Neuronal stem cell (in vitro differentiated cells): ENCODE data around the gene SELENOF.

Experiments used
- DNase-seq: peaks from one replicate; pipeline ENCODE4 v3.0.0-alpha.2; 2013; ENCODE audit warnings: low spot score
- H2AFZ ChIP-seq: one replicate; pipeline ENCODE4 v1.6.1; 2013; ENCODE audit warnings: mild to moderate bottlenecking, low read length, inconsistent platforms
- H2AK5ac ChIP-seq: 2 replicates; pipeline ENCODE4 v1.6.1; 2013; ENCODE audit warnings: low read depth, mild to moderate bottlenecking, inconsistent platforms, low read length, moderate library complexity, mixed read lengths
- H2BK120ac ChIP-seq: 2 replicates; pipeline ENCODE4 v1.6.1; 2013; ENCODE audit warnings: low read depth, mild to moderate bottlenecking, inconsistent platforms, low read length, moderate library complexity, mixed read lengths
- H2BK12ac ChIP-seq: one replicate; pipeline ENCODE4 v1.6.1; 2013; ENCODE audit warnings: low read length, inconsistent platforms
- H2BK15ac ChIP-seq: 2 replicates; pipeline ENCODE4 v1.6.1; 2013; ENCODE audit warnings: mild to moderate bottlenecking, low read length, inconsistent platforms, mixed read lengths
- H2BK5ac ChIP-seq: one replicate; pipeline ENCODE4 v1.6.1; 2013; ENCODE audit warnings: inconsistent platforms, mild to moderate bottlenecking, low read length, moderate library complexity
- H3K14ac ChIP-seq: one replicate; pipeline ENCODE4 v1.6.1; 2013; ENCODE audit warnings: low read length, inconsistent platforms
- H3K18ac ChIP-seq: 2 replicates; pipeline ENCODE4 v1.6.1; 2013; ENCODE audit warnings: low read length, inconsistent platforms
- H3K23ac ChIP-seq: 2 replicates; pipeline ENCODE4 v1.6.1; 2013; ENCODE audit warnings: low read depth, mild to moderate bottlenecking, mixed read lengths, low read length, inconsistent platforms; ENCODE audit not compliant: poor library complexity
- H3K27ac ChIP-seq: replicated peaks from 3 replicates; pipeline ENCODE4 v1.5.1; 2013; ENCODE audit warnings: low read length, inconsistent platforms
- H3K27me3 ChIP-seq, 3 experiments: 2 replicates each; pipeline ENCODE4 v1.6.1; 2013; ENCODE audit warnings: low read length in 3 of 3, mild to moderate bottlenecking in 2 of 3, inconsistent platforms in 1 of 3, low read depth in 1 of 3, mixed read lengths in 1 of 3, moderate library complexity in 1 of 3; ENCODE audit not compliant: control insufficient read depth in 3 of 3, insufficient read depth in 3 of 3
- H3K36me3 ChIP-seq, 2 donors: replicated peaks in 1 of 2; 2 replicates each; pipeline ENCODE4 v1.6.1; 2013; ENCODE audit warnings: low read length in 2 of 2; ENCODE audit not compliant: control insufficient read depth in 2 of 2, insufficient read depth in 2 of 2
- H3K4ac ChIP-seq: 2 replicates; pipeline ENCODE4 v1.6.1; 2013; ENCODE audit warnings: inconsistent platforms, mild to moderate bottlenecking, low read length, moderate library complexity
- H3K4me1 ChIP-seq, 2 donors: 1 replicate in 1 of 2; 2 replicates in 1 of 2; pipeline ENCODE4 v1.6.1; 2013; ENCODE audit warnings: low read length in 2 of 2, low read depth in 1 of 2; ENCODE audit not compliant: control insufficient read depth in 2 of 2, insufficient read depth in 1 of 2
- H3K4me2 ChIP-seq: one replicate; pipeline ENCODE4 v1.6.1; 2013; ENCODE audit warnings: mild to moderate bottlenecking, low read length, inconsistent platforms; ENCODE audit not compliant: insufficient read depth, poor library complexity, severe bottlenecking
- H3K4me3 ChIP-seq, 2 donors: 2 replicates each; pipeline ENCODE4 v1.5.1; 2013; ENCODE audit warnings: low read length in 2 of 2, mild to moderate bottlenecking in 2 of 2, inconsistent platforms in 1 of 2, moderate library complexity in 1 of 2
- H3K79me1 ChIP-seq: one replicate; pipeline ENCODE4 v1.6.1; 2013; ENCODE audit warnings: low read depth, mild to moderate bottlenecking, inconsistent platforms, low read length, moderate library complexity
- H3K9ac ChIP-seq: one replicate; pipeline ENCODE4 v1.6.1; 2013; ENCODE audit warnings: mild to moderate bottlenecking, low read depth, low read length, inconsistent platforms; ENCODE audit not compliant: poor library complexity
- H3K9me3 ChIP-seq, 2 donors: replicated peaks in 1 of 2; 2 replicates each; pipeline versions ENCODE3 to v1.6.1; 2013; ENCODE audit warnings: low read length in 2 of 2, mild to moderate bottlenecking in 2 of 2, inconsistent platforms in 1 of 2, low read depth in 1 of 2, mixed read lengths in 1 of 2, moderate library complexity in 1 of 2; ENCODE audit not compliant: control insufficient read depth in 2 of 2, insufficient read depth in 1 of 2
- H4K8ac ChIP-seq: one replicate; pipeline ENCODE4 v1.6.1; 2013; ENCODE audit warnings: low read depth, mild to moderate bottlenecking, inconsistent platforms, low read length, moderate library complexity
- H4K91ac ChIP-seq: one replicate; pipeline ENCODE4 v1.6.1; 2013; ENCODE audit warnings: low read length, low read depth, mild to moderate bottlenecking, inconsistent platforms; ENCODE audit not compliant: poor library complexity
- WGBS, 2 donors: extraction: QIAGEN DNeasy Blood & Tissue Kit; methylation state at CpG; one replicate each; pipeline ENCODE4 v1.1.7; 2013; ENCODE audit warnings: missing lambda C conversion rate in 2 of 2, mixed read lengths in 1 of 2; ENCODE audit not compliant: insufficient read length in 2 of 2, insufficient replicate concordance in 1 of 2; ENCODE audit errors: extremely low coverage in 2 of 2; 5-methylcytosine and 5-hydroxymethylcytosine counted together

SELENOF gene

GRCh38 chr1:86948212-86948611 is 34.3 kb upstream of the SELENOF start:
- Histone ChIP-seq H2BK12ac (no peak overlapping the region), H3K27ac (no peak overlapping the region), H4K91ac (no peak overlapping the region), H2AFZ (no peak overlapping the region), H2BK5ac (no peak overlapping the region), H2BK15ac (no peak overlapping the region), H3K4ac (no peak overlapping the region), H4K8ac (no peak overlapping the region), H3K23ac (no peak overlapping the region), H3K4me1 (peaks cover 0 to 26% of the 10 kb centered on the region in 2 donors), H3K18ac (no peak overlapping the region), H2BK120ac (no peak overlapping the region), H3K4me2 (no peak overlapping the region), H3K9me3 (peaks cover 0 to 9% of the 10 kb centered on the region in 2 donors), H3K9ac (no peak overlapping the region), H3K27me3 (no peaks in the 10 kb centered on the region), H3K4me3 (no peak overlapping the region), H2AK5ac (no peak overlapping the region), H3K36me3 (no peaks in the 10 kb centered on the region), H3K14ac (no peak overlapping the region), H3K79me1 (peaks cover 2% of the 10 kb centered on the region)
- no CpG with 5 or more reads among the region's 5 CpGs for WGBS, 2 donors
- DNase-seq = no peak

GRCh38 chr1:86942743-86943142 is 28.8 kb upstream of the SELENOF start:
- H3K4me2 ChIP-seq = no peak overlapping the region
- no peak overlapping the region for H2BK15ac ChIP-seq
- no peaks in the 10 kb centered on the region for H3K27me3 ChIP-seq
- H3K79me1 ChIP-seq = no peaks in the 10 kb centered on the region
- no peak overlapping the region for H2BK120ac ChIP-seq
- H4K91ac ChIP-seq = no peak overlapping the region
- no peak for DNase-seq
- H4K8ac ChIP-seq = no peak overlapping the region
- no peak overlapping the region for H3K27ac ChIP-seq
- no peak overlapping the region for H3K4ac ChIP-seq
- H2AK5ac ChIP-seq = no peak overlapping the region
- peaks cover 0 to 6% of the 10 kb centered on the region in 2 donors for H3K4me1 ChIP-seq
- no peak overlapping the region for H3K14ac ChIP-seq
- no peak overlapping the region for H2AFZ ChIP-seq
- H3K9ac ChIP-seq = no peak overlapping the region
- H3K4me3 ChIP-seq = no peak overlapping the region
- no peaks in the 10 kb centered on the region for H3K36me3 ChIP-seq
- H3K18ac ChIP-seq = no peak overlapping the region
- no peaks in the 10 kb centered on the region for H3K9me3 ChIP-seq
- no peak overlapping the region for H2BK5ac ChIP-seq
- H3K23ac ChIP-seq = no peak overlapping the region
- no peak overlapping the region for H2BK12ac ChIP-seq

GRCh38 chr1:86942042-86942441 is 28.1 kb upstream of the SELENOF start:
- DNase-seq = no peak
- WGBS, 2 donors = no CpG with 5 or more reads among the region's 1 CpG
- Histone ChIP-seq H2AFZ (no peak overlapping the region), H3K27ac (no peak overlapping the region), H3K36me3 (no peaks in the 10 kb centered on the region), H3K27me3 (no peaks in the 10 kb centered on the region), H2BK5ac (no peak overlapping the region), H4K8ac (no peak overlapping the region), H2BK12ac (no peak overlapping the region), H3K4me1 (peaks cover 0 to 4% of the 10 kb centered on the region in 2 donors), H3K14ac (no peak overlapping the region), H3K4me2 (no peak overlapping the region), H2BK120ac (no peak overlapping the region), H2BK15ac (no peak overlapping the region), H3K9me3 (no peaks in the 10 kb centered on the region), H3K9ac (no peak overlapping the region), H3K4me3 (no peak overlapping the region), H2AK5ac (no peak overlapping the region), H4K91ac (no peak overlapping the region), H3K18ac (no peak overlapping the region), H3K79me1 (no peaks in the 10 kb centered on the region), H3K4ac (no peak overlapping the region), H3K23ac (no peak overlapping the region)

DNA sequence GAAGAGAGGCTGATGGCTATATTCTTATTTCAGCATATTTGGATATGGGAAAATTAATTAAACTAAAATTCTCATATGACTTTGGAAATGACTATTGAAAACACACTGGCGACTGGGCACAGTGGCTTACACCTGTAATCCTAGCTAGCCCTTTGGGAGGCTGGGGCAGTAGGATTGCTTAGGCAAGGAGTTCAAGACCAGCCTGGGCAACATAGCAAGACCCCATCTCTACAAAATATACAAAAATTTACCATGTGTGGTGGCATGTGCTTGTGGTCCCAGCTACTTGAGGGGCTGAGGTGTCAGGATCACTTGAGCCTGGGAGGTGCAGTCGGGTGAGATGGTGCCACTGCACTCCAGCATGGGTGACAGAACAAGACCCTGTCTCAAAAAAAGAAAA is 26.7 kb upstream of the SELENOF start:
- WGBS, 2 donors = no CpG with 5 or more reads among the region's 2 CpGs
- H2BK120ac ChIP-seq = no peak overlapping the region
- no peaks in the 10 kb centered on the region for H3K9me3 ChIP-seq
- H3K36me3 ChIP-seq = no peaks in the 10 kb centered on the region
- no peak overlapping the region for H2AK5ac ChIP-seq
- no peak for DNase-seq
- H3K4me2 ChIP-seq = no peak overlapping the region
- H2AFZ ChIP-seq = no peak overlapping the region
- no peak overlapping the region for H3K18ac ChIP-seq
- H2BK5ac ChIP-seq = no peak overlapping the region
- no peak overlapping the region for H3K9ac ChIP-seq
- no peak overlapping the region for H4K8ac ChIP-seq
- H3K4me1 ChIP-seq = no peaks in the 10 kb centered on the region
- H3K4me3 ChIP-seq = no peak overlapping the region
- H3K27me3 ChIP-seq = no peaks in the 10 kb centered on the region
- no peak overlapping the region for H3K23ac ChIP-seq
- H3K79me1 ChIP-seq = no peaks in the 10 kb centered on the region
- H3K27ac ChIP-seq = no peak overlapping the region
- no peak overlapping the region for H3K14ac ChIP-seq
- H3K4ac ChIP-seq = no peak overlapping the region
- H4K91ac ChIP-seq = no peak overlapping the region
- H2BK12ac ChIP-seq = no peak overlapping the region
- no peak overlapping the region for H2BK15ac ChIP-seq
